Measurements from ENCODE around the gene ARHGAP11A. TPM values are rescaled to one million over a fixed set of nuclear protein-coding genes. Genes with fewer than 3 reads are reported as not detected.

Gene ARHGAP11A
- total RNA-seq, 1 experiment from 2014 or later: 35.5 TPM

DNA sequence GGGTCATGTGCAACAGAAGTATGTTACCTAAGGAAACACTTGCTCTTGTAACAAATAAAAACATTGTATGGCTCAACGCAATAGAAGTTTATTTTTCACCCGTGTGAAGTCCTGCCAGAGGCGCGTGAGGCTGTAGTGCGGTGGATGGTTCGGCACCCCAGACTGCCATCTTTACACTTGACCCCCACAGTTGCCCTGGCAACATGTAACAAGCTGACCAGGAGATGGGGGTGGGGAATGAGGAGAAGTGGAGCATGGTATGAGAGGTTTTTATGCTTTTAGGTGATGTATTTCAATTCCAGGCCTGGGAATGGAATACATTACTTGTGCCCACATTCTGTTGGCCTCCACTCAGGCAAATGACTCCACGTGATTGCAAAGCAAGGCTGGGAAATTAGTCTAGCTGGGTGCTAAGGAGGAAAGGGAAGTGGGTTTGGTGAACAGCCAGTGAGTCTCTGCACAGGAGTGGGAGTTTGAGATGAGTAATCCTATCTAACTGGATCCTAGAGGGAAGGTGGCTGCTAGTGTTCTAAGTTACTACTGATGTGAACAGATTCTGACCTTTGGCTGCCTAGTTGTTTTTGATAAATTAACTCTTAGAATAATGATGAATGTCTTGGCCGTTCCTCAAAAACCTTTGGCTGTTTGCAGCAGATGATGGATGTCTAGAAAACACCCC lies 68.7 kb downstream of the ARHGAP11A start:
- no peaks in the 10 kb centered on the region for H3K9me3 ChIP-seq (ENCODE audit: low read length)
- H3K4me2 ChIP-seq (ENCODE audit: low read depth, low read length, poor library complexity, severe bottlenecking): no peak overlapping the region
- DNase-seq: no peak
- H4K20me1 ChIP-seq (ENCODE audit: insufficient read depth, low read depth, low read length): no peaks in the 10 kb centered on the region
- no peaks in the 10 kb centered on the region for H3K36me3 ChIP-seq (ENCODE audit: insufficient read depth, low read length)
- no peak overlapping the region for H3K9ac ChIP-seq (ENCODE audit: low read length)
- H3K79me2 ChIP-seq (ENCODE audit: low read length): no peaks in the 10 kb centered on the region
- no peak overlapping the region for H3K27ac ChIP-seq (ENCODE audit: low read length)
- no peaks in the 10 kb centered on the region for H3K27me3 ChIP-seq (ENCODE audit: low read length)
- no peak overlapping the region for H2AFZ ChIP-seq (ENCODE audit: low read length)
- H3K4me1 ChIP-seq (ENCODE audit: low read length): no peaks in the 10 kb centered on the region
- no peaks in the 10 kb centered on the region for H3K9me2 ChIP-seq (replicated peaks; ENCODE audit: insufficient read depth, low read length)
- no peak overlapping the region for H3K4me3 ChIP-seq (ENCODE audit: low read length)

DNA sequence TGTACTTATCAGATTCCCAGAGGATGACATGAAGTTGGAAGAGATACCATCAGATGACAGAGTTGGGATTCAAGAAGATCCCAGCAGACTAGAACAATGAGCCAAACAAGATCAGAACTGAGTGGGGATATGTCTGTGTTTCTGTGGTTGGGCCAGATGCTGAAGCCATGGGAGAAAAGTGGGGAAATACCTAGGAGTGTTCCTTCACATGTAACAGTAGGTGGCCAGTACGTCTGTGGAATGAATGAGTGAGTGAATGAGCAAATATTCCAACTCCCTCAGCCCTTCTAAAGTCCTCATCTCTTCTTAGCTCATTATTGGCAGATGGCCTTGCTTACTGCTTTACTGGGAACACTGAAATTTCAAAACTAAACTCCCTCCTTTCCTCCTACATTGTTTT lies 70.3 kb downstream of the ARHGAP11A start:
- Histone ChIP-seq H3K9me2 (replicated peaks; ENCODE audit: insufficient read depth, low read length) (no peaks in the 10 kb centered on the region), H3K4me3 (ENCODE audit: low read length) (no peak overlapping the region), H2AFZ (ENCODE audit: low read length) (no peak overlapping the region), H3K9ac (ENCODE audit: low read length) (no peak overlapping the region), H4K20me1 (ENCODE audit: insufficient read depth, low read depth, low read length) (no peaks in the 10 kb centered on the region), H3K4me2 (ENCODE audit: low read depth, low read length, poor library complexity, severe bottlenecking) (no peak overlapping the region), H3K27me3 (ENCODE audit: low read length) (no peaks in the 10 kb centered on the region), H3K79me2 (ENCODE audit: low read length) (no peaks in the 10 kb centered on the region), H3K9me3 (ENCODE audit: low read length) (no peaks in the 10 kb centered on the region), H3K36me3 (ENCODE audit: insufficient read depth, low read length) (no peaks in the 10 kb centered on the region), H3K4me1 (ENCODE audit: low read length) (no peaks in the 10 kb centered on the region), H3K27ac (ENCODE audit: low read length) (no peak overlapping the region)
- DNase-seq: no peak

DNA sequence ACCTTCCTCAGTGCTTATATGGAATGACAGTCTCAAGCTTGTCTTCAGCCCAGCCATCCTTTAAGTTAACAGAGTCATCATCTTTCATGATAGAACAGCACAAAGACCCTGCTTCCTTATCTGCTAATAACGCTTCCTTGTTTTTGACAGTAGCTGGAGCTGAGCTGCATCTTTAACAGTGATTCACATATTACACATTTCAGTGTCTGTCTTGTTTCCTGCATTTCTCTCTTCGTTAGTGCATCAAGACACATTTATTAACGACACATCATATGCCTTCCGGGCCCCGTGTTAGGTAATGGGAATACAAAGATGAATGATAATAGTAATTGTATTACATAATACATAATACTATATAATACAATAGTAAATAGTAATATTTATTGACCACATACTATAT lies 72.3 kb downstream of the ARHGAP11A start:
- H3K4me2 ChIP-seq (ENCODE audit: low read depth, low read length, poor library complexity, severe bottlenecking): no peak overlapping the region
- no peaks in the 10 kb centered on the region for H3K27me3 ChIP-seq (ENCODE audit: low read length)
- no peaks in the 10 kb centered on the region for H3K4me1 ChIP-seq (ENCODE audit: low read length)
- H4K20me1 ChIP-seq (ENCODE audit: insufficient read depth, low read depth, low read length): no peaks in the 10 kb centered on the region
- no peak overlapping the region for H3K27ac ChIP-seq (ENCODE audit: low read length)
- DNase-seq: no peak
- H3K36me3 ChIP-seq (ENCODE audit: insufficient read depth, low read length): no peaks in the 10 kb centered on the region
- no peak overlapping the region for H3K9ac ChIP-seq (ENCODE audit: low read length)
- no peak overlapping the region for H2AFZ ChIP-seq (ENCODE audit: low read length)
- no peaks in the 10 kb centered on the region for H3K9me3 ChIP-seq (ENCODE audit: low read length)
- no peaks in the 10 kb centered on the region for H3K79me2 ChIP-seq (ENCODE audit: low read length)
- no peaks in the 10 kb centered on the region for H3K9me2 ChIP-seq (replicated peaks; ENCODE audit: insufficient read depth, low read length)
- no peak overlapping the region for H3K4me3 ChIP-seq (ENCODE audit: low read length)

DNA sequence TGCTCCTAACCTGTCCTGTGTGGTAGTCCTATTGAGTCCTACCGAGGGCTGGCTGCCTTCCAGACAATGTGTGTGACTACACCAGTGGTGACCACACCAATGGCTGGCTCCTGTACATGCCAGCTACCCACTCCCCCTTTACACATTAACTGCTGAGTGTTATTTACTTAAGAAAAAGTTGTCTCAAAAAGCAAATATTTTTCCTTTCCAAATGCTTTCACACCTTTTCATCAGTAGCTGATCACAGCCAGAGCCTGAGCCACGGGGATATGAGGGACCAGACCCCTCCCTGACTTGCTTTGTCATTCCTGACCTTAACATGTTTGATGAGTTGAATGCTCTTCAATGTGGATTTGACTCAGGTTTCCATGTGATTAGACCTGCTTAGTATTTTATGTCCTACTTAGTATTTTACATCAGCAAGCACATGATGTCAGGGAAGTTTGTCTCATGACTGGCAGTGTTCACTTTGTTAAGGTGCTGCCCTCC lies 72.9 kb downstream of the ARHGAP11A start:
- H3K9ac ChIP-seq (ENCODE audit: low read length): no peak overlapping the region
- H3K9me3 ChIP-seq (ENCODE audit: low read length): no peaks in the 10 kb centered on the region
- no peaks in the 10 kb centered on the region for H3K36me3 ChIP-seq (ENCODE audit: insufficient read depth, low read length)
- no peak overlapping the region for H3K27ac ChIP-seq (ENCODE audit: low read length)
- H3K9me2 ChIP-seq (replicated peaks; ENCODE audit: insufficient read depth, low read length): no peaks in the 10 kb centered on the region
- H3K4me3 ChIP-seq (ENCODE audit: low read length): no peak overlapping the region
- no peaks in the 10 kb centered on the region for H3K27me3 ChIP-seq (ENCODE audit: low read length)
- no peak overlapping the region for H3K4me2 ChIP-seq (ENCODE audit: low read depth, low read length, poor library complexity, severe bottlenecking)
- H3K4me1 ChIP-seq (ENCODE audit: low read length): no peaks in the 10 kb centered on the region
- no peaks in the 10 kb centered on the region for H4K20me1 ChIP-seq (ENCODE audit: insufficient read depth, low read depth, low read length)
- no peak for DNase-seq
- H3K79me2 ChIP-seq (ENCODE audit: low read length): no peaks in the 10 kb centered on the region
- no peak overlapping the region for H2AFZ ChIP-seq (ENCODE audit: low read length)

Small RNAs within 50 kb of the gene (small RNA-seq; reads per million reads assigned to genes)
- gene RN7SL286P: not detected

Other genes with a start within 250 kb of the ARHGAP11A start
- gene GOLGA8K, start 212.2 kb upstream of the ARHGAP11A start, total RNA-seq (2014; rRNA removed; shearing (Covaris generic); ENCODE audit: low replicate concordance): not detected in 2 replicates
- gene GOLGA8O, start 159.9 kb upstream of the ARHGAP11A start, total RNA-seq (2014; rRNA removed; shearing (Covaris generic); ENCODE audit: low replicate concordance): not detected in 2 replicates
- gene GOLGA8N, start 22.0 kb upstream of the ARHGAP11A start, total RNA-seq (2014; rRNA removed; shearing (Covaris generic); ENCODE audit: low replicate concordance): 0.07 and 1.5 TPM in 2 replicates
- 0.83 and 1.8 TPM in 2 replicates for gene SCG5, start 26.2 kb downstream of the ARHGAP11A start, total RNA-seq (2014; rRNA removed; shearing (Covaris generic); ENCODE audit: low replicate concordance)
- not detected in 2 replicates for gene GREM1, start 102.5 kb downstream of the ARHGAP11A start, total RNA-seq (2014; rRNA removed; shearing (Covaris generic); ENCODE audit: low replicate concordance)